GM12891 (cell line): ENCODE measurements around the gene SPINT3.

ENCODE experiments used
- POLR2A ChIP-seq: IDR thresholded peaks from 2 replicates; pipeline ENCODE4 v1.6.1; 2011; ENCODE audit warnings: low read depth, low read length, control low read depth
- POLR2AphosphoS5 ChIP-seq: IDR thresholded peaks from 2 replicates; pipeline ENCODE4 v1.6.1; 2011; ENCODE audit warnings: low read depth, low read length, control low read depth
- POU2F2 ChIP-seq: IDR thresholded peaks from 2 replicates; pipeline ENCODE4 v1.6.1; 2011; ENCODE audit warnings: low read depth, mild to moderate bottlenecking, control low read depth, low read length, moderate library complexity
- SPI1 ChIP-seq: IDR thresholded peaks from 2 replicates; pipeline ENCODE4 v1.6.1; 2011; ENCODE audit warnings: low read depth, low read length, control low read depth

DNA sequence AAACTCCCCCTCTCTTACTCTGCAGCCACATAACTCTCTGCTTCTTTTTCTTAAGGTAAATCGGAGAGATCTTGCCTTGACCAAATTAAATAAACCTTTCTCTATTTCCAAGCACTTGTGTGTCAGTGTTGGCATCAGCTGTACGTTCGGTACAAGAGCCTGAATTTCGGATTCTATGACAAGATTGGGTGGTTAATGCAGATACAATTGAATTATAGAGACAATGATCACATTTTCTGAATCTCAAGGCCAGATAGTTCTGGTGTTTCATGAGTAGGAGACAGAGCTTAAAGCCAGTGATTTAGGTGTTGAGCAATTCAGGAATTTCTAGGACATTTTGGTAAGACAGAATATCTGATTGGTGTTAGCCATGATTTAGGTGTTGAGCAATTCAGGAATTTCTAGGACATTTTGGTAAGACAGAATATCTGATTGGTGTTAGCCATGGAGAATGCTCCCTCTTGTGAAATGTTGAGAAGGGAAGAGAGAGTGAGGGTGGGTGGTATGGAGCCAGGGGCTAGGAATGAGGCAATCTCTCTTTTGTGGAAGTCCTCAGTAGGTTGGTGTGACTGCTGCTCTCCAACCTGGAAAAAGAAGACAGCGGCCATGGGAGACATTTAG, 5.1 kb downstream of the SPINT3 start:
- TF ChIP-seq POLR2AphosphoS5 (no peak), POU2F2 (no peak), POLR2A (no peak), SPI1 (no peak)
